ENCODE data around the gene CENPK.
"Not testable (repeated sequence)": the region's sequence is repeated elsewhere in the genome, so short reads cannot be mapped to it uniquely, and the experiment has no call there.

CENPK gene

DNA sequence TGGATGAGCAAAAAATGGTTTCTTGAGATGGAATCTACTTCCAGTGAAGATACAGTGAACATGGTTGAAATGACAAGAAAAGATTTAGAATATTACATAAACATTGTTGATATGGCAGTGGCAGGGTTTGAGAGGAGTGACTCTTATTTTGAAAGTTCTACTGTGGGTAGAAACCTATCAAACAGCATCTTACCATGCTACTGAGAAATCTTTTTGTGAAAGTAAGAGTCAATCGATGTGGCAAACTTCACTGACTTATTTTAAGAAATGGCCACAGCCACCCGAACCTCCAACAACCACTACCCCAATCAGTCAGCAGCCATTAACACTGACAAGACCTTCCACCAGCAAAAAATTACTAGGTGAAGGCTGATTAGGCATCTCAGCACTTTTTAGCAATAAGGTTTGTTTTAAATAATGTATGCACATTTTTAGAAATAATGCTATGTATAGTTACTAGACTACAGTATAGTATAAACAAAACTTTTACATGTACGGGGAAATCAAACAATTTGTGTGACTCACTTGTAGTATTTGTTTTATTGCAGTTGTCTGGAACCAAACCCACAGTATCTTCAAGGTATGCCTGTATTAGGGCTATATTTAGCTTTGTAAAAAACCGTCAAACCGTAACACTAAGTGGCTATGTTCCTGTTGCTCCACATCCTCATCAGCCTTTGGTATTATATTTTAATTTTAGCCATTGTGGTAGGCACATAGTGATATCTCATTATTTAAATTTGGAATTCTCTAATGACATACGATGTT lies 50.6 kb downstream of the CENPK start:
- no peak for DNase-seq (ENCODE audit: low read depth in 4 of 4, low spot score in 1 of 4)

DNA sequence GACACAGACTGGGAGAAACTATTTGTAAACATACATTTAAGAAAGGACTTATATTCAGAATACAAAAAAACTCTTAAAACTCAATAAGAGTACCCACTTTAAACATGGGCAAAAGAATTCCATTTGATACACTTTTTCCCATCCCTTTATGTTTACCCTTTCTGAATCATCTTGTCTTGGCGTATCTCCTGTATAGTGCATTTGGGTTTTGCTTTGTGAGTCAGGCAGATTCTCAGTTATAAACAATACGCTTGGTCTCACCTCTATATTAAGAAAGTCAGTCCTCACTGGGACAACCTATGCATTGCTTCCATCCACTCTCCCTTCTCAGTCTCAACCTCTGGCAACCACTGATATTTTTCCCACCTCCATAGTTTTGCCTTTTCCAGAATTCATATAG lies 54.0 kb downstream of the CENPK start:
- DNase-seq (ENCODE audit: low read depth in 4 of 4, low spot score in 1 of 4), result no peak

DNA sequence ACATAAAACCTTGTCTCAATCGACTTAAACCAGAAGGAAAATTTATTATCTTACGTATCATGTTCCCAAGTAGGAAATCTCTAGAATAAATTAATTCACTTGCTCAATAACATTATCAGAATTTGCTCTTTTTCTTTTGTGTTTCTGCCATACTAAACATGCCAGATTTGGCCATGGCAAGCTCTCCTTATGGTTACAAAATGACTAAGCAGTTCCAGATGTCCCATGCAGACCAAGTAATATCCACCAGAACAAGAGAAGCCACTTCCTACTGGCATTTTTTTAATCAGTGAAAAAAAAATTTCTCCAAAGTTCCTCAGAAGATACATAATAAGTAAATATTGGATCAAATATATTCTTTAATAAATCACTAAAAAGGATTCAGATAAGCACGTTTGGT lies 56.0 kb downstream of the CENPK start:
- DNase-seq (ENCODE audit: low read depth in 4 of 4, low spot score in 1 of 4), result no peak

DNA sequence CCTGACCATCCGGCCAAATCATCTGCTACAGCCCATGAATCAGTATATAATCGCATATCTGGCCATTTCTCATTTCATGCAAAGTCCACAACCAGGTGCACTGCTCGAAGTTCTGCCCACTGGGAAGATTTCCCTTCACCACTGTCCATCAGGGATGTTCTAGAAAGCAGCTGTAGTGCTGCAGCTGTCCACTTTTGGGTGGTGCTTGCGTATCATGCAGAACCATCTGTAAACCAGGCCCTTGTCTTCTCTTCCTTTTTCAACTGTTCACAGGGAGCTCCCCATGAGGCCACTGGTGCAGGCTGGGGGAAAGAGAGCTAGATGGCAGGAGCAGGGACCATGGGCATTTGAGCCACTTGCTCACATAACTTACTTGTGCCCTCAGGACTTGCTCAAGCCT lies 73.8 kb downstream of the CENPK start:
- DNase-seq (ENCODE audit: low read depth in 4 of 4, low spot score in 1 of 4), result no peak

DNA sequence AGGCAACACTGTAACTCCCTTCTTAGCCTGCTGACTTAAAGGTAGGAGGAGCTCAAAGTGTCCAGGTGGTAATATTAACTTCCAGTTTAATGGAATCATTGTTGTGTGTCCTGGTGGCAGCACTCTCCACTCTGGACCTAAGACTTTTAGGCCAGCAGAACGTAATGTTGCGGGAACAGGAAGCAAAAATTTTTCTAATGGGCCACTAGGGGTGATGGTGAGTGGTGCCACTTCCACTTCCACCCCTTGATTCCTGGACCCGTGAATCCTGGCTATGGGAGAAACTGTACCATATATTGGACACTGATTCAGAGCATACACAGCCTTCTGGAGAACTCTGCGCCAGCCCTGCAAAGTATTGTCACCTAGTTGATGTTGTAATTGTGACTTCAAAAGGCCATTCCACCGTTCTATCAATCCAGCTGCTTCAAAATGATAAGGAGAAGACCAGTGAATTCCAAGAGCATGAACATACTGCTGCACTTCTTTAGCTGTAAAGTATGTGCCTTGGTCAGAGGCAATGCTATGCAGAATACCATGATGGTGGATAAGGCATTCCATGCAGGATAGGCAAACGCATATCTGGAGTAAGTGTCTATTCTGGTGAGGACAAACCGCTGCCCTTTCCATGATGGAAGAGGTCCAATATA lies 74.8 kb downstream of the CENPK start:
- DNase-seq (ENCODE audit: low read depth in 4 of 4, low spot score in 1 of 4), result not testable (repeated sequence)

DNA sequence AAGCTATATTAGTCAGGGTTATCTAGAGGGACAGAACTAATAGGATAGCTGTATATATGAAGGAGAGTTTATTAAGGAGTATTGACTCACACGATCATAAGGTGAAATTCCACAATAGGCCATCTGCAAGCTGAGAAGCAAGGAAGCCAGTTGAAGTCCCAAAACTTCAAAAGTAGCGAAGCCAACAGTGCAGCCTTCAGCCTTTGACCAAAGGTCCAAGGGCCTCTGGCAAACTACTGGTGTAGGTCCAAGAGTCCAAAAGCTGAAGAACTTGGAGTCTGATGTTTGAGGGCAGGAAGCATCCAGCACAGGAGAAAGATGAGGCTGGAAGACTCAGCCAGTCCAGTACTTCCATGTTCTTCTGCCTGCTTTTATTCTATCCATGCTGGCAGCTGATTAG lies 76.2 kb downstream of the CENPK start:
- not testable (repeated sequence) for DNase-seq (ENCODE audit: low read depth in 4 of 4, low spot score in 1 of 4)

DNA sequence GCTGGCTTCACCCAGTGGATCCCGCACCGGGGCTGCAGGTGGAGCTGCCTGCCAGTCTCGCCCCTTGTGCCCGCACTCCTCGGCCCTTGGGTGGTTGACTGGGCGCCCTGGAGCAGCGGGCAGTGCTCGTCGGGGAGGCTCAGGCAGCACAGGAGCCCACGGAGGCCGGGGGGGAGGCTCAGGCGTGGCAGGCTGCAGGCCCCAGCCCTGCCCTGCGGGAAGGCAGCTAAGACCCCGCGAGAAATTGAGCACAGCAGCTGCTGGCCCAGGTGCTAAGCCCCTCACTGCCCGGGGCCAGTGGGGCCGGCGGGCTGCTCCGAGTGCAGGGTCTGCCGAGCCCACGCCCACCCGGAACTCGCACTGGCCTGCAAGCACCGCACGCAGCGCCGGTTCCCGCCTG lies 77.6 kb downstream of the CENPK start:
- DNase-seq (ENCODE audit: low read depth in 4 of 4, low spot score in 1 of 4), result no peak

DNA sequence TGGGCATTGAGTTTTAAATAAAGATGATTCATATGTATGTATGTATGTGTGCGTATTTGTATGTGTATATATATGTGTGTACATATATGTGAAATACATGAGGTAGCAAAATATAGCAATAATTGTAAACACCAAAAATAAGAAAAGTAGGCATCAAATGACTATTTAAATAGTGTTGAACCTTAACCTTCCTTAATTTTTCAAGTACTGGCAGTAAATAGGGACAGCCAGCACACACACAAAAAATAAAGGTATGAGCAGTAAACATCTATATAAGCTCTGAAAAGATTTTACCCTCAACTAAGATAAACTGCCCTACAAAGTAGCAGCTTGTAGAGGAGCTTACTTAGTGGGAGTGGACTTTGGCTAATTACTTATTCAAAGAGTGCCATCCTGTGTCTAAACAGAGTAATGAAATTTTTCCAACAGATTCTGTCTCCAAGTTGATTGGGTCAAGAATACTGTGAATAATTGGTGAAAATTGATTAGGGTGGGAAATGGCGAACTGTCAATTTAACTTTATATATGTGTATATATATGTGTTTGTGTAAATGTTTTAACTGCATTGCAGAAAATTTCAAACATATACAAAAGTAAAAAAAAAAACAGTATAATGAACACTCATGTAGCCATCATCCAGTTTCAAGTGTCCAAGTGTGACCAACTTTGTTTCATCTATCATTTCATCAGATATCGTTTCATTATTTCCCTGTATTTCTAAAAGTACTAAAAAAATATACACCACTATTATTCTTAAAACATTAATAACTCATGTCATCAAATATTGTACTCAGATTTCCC lies 79.2 kb downstream of the CENPK start:
- DNase-seq (ENCODE audit: low read depth in 4 of 4, low spot score in 1 of 4), result no peak

DNA sequence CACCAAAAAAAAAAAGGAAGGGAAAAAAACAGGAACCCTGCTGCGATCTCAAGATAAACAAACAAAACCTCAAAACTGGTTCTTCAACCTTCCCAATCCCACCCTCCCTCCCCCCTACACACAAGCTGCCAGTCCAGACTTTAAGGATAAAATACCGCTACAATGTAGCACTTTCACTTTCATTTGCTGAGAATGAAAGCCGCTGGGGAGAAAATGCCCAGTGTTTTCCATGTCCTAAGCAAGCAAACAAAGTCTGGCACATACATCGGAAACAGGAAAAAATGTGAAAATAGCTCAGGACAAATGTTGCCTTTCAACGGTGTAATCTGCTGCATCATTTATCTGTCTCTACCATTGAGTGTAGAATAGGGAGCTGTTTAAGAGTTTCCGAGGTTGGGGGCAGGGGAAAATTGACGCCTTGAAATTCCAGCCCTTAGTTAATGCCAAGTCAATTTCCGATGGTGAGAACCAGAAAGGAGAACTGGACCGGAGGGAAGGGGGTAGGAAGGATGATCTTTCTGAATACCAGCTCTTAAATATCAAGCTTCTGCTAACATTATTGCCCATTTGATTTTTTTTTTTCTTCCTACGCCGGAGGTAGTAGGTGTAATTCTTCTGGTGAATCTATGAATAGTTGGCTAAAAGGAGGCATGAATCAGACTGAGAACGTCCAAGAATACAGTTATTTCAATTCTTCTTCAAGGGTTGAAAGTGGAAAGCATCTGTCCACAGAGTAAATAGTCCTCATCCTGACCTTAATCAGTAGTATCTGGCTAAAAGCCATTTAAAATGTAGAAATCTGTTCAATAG lies 80.0 kb downstream of the CENPK start:
- DNase-seq (ENCODE audit: low read depth in 4 of 4, low spot score in 1 of 4), result no peak

DNA sequence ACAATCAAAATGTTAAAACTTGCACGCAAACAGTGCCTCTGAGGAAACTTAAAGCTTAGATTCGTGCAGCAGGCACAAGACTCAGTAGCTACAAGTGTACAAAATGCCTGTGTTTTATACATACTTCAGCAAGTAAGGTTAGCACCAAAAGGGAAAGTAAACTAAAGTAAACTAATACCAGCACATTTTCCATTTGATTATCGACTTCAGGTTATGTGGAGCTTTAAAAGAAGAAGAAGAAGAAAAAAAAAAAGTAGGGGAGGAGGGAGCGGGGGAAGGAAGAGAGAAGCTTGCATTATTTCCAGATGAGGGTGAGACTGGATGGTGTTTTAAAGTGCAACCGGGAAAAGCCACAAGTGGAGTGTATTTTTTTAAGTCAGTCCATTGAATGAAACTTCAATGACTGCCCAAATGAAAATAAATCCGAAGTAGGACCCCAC lies 80.7 kb downstream of the CENPK start:
- no peak for DNase-seq (ENCODE audit: low read depth in 4 of 4, low spot score in 1 of 4)

DNA sequence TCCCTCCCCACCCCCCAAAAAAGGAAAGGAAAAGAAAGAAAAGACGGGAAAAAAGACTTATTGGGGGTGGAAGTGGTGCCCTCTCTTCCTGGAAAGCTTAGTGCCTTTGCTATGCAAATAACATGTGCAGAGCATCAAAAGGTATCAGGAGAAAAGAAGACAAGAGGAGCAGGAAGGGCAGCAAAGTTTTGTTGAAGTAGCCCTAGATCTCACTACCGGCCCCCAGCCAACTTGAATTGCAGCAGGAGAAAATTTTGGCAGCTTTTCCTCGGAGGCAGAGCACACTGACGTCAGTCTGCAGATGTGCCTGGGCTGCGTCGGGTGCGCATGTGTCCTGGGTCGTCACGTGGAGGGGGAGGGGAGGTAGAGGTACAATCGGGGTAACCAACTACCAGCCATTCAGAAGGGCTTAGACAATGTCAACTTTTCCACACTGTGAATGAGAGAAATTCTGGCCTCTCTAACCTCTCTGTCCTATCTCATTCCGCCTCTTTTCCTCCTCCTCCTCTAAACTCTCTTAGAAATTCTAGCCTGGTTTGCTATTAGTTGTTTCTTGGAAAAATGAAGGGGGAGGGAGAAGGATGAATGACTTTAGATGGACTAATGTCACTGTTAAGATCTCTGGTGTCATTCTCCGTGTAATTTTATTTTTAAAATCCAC lies 81.2 kb downstream of the CENPK start, which contains the start of gene ADAMTS6:
Gene ADAMTS6 (minus strand): TSS at position 286 of the 661 bp plus-strand sequence. CDS start 8,247 bp downstream, outside the sequence.
- DNase-seq (ENCODE audit: low read depth in 4 of 4, low spot score in 1 of 4), result peak; percentile 50 to 80 (median 70)

DNA sequence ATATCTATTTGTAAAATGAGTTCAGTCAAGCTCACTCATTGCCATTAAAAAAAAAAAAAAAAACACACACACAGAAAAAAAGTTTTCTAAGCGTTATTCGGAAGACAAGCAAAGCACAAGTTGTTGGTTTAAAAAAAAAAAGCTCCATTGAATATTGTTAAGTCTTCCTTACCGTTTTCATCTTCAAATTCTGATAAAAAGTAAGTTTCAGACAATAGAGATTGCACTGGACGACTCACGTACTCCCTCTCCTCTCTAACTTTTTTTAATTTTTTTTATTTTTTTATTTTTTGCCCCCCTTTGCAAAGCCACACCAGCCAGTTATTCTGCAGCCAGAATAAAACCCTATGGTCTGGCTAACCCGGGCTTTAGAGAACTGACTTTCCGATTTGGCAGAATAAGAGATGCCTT lies 81.8 kb downstream of the CENPK start:
- no peak for DNase-seq (ENCODE audit: low read depth in 4 of 4, low spot score in 1 of 4)

DNA sequence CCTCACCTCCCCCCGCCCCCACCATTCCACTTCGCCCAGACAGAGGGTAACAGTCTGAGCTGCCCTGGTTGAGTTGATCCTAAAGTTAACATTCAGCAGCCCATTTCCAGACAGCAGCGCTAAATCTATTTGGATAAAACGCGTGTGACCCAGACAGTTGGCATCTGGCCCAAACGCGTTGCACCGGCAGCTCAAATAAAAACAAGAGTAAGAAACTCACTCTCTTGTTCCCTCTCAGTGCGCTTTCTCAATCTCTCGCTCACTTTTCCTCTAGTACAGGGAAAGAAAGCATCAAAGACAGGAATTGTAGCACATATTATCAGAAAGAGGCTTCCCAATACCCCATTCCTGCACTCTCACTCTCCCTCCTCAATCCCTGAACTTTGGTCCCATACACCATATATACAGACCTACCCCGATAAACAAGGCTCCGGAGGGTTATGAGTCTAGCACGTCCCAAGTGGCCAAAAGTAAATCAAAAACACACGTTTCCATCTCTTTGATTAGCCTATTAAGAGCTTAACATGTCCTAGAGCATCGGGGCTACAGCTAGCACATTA lies 82.6 kb downstream of the CENPK start:
- DNase-seq (ENCODE audit: low read depth in 4 of 4, low spot score in 1 of 4), result no peak

DNA sequence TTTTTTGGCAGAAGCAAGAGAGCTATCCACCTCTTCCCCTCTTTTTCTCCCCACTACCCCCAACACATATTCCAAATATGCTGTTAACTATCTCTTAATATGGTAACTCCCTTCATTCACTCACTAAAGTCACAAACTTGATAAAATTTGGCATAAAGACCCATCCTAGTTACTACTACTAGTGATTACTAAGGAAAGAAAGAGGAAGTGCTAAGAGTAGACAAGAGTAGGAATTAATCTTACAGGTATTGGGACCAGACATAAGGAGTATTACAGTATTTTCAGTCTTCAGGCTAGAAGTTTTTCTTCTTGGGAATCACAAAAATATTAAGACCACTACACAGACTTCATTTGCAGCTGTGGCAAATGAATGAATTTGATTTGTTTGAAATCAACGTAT lies 83.4 kb downstream of the CENPK start:
- DNase-seq (ENCODE audit: low read depth in 4 of 4, low spot score in 1 of 4), result no peak

DNA sequence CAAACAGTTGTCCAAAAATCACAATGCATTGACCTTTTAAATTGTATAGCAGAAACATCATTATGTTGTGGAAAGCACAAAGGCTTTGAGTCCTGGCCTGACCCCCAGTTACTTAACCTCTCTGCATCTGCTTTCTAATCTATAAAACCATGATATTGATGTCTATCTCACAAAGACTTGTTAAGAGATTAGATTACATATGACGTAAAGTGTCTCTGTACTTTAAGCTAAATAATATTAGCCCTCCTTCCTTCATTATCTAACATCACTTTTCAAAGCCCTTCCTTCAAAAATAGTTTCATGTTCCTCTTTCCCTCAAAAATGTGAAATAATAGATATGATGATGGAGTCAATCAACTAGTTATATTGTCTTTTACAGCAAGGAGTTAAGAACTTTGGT lies 84.6 kb downstream of the CENPK start:
- DNase-seq (ENCODE audit: low read depth in 4 of 4, low spot score in 1 of 4), result no peak

DNA sequence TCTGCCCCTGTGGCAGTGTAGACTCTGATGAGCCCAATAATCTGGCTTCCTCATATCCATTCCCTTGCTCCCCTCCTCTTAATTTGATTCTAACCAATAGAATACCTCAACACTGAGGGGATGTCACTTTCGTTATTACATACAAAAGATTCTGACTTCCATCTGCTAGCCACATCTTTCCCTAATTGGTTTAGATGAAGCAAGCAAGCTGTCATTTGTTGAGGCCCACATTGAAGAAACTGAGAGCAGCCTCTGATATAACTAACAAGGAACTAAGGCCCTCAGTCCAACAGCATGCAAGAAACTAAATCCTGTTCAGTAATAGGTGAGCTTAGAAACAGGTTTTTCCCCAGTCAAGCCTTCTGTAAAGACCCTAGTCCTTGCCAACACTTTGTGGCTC lies 87.1 kb downstream of the CENPK start:
- no peak for DNase-seq (ENCODE audit: low read depth in 4 of 4, low spot score in 1 of 4)

DNA sequence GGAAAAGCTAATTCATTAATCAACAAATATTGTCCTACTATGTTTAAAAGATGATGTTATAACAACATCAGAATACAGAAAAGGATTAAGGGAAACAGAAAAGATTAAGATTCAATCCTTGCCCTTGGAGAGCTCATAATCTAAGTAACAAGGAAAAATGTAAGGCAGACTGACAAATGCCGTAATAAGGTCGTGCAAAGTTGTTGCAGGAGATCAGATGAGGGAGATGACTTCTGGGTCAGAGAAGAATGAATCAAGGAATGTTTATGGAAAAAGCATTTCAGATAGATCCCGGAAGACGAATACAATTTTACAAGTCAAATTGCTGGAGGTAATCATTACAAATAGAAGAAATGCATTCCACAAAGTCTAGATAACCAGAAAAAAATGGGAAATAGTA lies 87.6 kb downstream of the CENPK start:
- no peak for DNase-seq (ENCODE audit: low read depth in 4 of 4, low spot score in 1 of 4)

DNA sequence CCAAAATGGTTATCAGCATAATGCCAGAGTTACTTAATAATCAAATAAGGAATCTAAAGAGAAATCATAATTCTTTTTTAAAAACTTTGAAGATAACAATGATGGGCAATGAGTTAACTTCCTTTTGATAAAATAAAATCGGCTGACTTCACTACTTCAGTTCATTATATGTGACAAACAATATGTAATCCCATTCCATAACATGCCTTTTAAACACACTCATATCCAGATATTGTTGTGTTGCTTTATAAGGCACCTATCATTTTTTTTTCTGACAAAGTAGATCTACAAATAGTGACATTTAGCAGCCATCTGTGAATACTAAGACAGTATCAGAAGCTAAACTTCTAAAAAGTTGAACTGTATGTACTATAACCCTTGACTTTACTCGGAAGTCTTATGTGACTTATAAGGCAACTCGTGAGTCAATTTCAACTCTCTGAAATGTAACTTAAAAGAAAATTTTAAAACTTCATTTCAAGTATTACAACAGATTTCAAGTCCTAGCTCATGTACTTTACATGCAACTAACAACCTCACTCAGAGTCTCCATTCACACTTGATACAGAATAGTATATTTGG lies 88.7 kb downstream of the CENPK start:
- no peak for DNase-seq (ENCODE audit: low read depth in 4 of 4, low spot score in 1 of 4)

DNA sequence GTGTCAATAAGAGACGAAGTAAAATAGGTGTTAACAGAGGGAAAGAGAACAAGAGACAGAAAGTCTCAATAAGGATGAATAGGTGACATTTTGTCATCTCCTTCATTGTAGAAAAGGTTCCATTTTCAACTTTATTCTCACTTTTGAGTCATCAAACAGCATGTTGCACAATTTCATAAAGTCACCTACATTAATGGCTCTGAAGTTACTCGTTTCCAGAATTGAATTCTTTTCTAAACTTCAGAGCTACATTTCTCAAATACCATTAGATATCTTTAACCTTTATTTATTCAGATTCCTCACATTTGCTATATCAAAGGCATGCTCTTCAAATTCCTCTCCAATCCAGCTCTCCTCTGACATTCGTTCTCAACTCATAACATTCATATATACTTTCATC lies 94.3 kb downstream of the CENPK start:
- DNase-seq (ENCODE audit: low read depth in 4 of 4, low spot score in 1 of 4), result no peak
